Upper lobe of left lung (tissue), 4 donors: Measurements from ENCODE around the gene RNF25.

Experiments
- POLR2A ChIP-seq, 4 donors: fragments of 450-650 bp; IDR thresholded peaks; one replicate each; pipeline ENCODE4 v1.5.1; 2016 to 2017; ENCODE audit warnings: antibody characterized with exemption in 4 of 4, mild to moderate bottlenecking in 2 of 4
- POLR2AphosphoS5 ChIP-seq, 2 donors: sonication (generic); formaldehyde crosslinking; IDR thresholded peaks; one replicate each; pipeline ENCODE4 v1.5.1; 2017; ENCODE audit warnings: antibody characterized with exemption in 2 of 2
- TF ChIP-seq, protein P1 (sequence below), 6 experiments: fragments of 450-650 bp in 4 of 6; fragments of 200-600 bp in 2 of 6; sonication (generic) in 2 of 6; IDR thresholded peaks; one replicate each; pipeline ENCODE4 v1.5.1; 2016 to 2019; ENCODE audit warnings: antibody characterized with exemption in 6 of 6

- TF ChIP-seq POLR2A (IDR thresholded peaks at IDR 0.05), result no peak
- TF ChIP-seq, protein P1, sequence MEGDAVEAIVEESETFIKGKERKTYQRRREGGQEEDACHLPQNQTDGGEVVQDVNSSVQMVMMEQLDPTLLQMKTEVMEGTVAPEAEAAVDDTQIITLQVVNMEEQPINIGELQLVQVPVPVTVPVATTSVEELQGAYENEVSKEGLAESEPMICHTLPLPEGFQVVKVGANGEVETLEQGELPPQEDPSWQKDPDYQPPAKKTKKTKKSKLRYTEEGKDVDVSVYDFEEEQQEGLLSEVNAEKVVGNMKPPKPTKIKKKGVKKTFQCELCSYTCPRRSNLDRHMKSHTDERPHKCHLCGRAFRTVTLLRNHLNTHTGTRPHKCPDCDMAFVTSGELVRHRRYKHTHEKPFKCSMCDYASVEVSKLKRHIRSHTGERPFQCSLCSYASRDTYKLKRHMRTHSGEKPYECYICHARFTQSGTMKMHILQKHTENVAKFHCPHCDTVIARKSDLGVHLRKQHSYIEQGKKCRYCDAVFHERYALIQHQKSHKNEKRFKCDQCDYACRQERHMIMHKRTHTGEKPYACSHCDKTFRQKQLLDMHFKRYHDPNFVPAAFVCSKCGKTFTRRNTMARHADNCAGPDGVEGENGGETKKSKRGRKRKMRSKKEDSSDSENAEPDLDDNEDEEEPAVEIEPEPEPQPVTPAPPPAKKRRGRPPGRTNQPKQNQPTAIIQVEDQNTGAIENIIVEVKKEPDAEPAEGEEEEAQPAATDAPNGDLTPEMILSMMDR (IDR thresholded peaks at IDR 0.05), result peak in 3 of 6 experiments; percentile 27 to 32 (median 31)
- TF ChIP-seq POLR2AphosphoS5 (IDR thresholded peaks at IDR 0.05), result no peak
Measured at GRCh38 chr2:218658671-218659257, 13.0 kb downstream of the RNF25 start.
